Superior temporal gyrus (tissue), 1 donor: ENCODE measurements around the gene MAP1B.
"Not testable (repeated sequence)": the region's sequence is repeated elsewhere in the genome, so short reads cannot be mapped to it uniquely, and the experiment has no call there.

Experiments
- DNase-seq: peaks from one replicate; pipeline ENCODE4 v3.0.0-alpha.2; 2016; ENCODE audit errors: extremely low spot score

MAP1B gene

GRCh38 chr5:72160959-72161358 lies 53.7 kb downstream of the MAP1B start:
- no peak for DNase-seq

GRCh38 chr5:72161951-72162350 lies 54.7 kb downstream of the MAP1B start:
- DNase-seq, result no peak

- DNase-seq, result no peak
These were observed 56.2 kb downstream of the MAP1B start for GRCh38 chr5:72163349-72163983.

GRCh38 chr5:72166070-72166979 lies 59.0 kb downstream of the MAP1B start:
- peak; percentile 84 for DNase-seq

- no peak for DNase-seq
These were observed 60.0 kb downstream of the MAP1B start for GRCh38 chr5:72167257-72167656.

GRCh38 chr5:72167804-72168203 lies 60.5 kb downstream of the MAP1B start:
- DNase-seq, result no peak

GRCh38 chr5:72170101-72170500 lies 62.8 kb downstream of the MAP1B start:
- no peak for DNase-seq

- DNase-seq, result not testable (repeated sequence)
These were observed 63.9 kb downstream of the MAP1B start for GRCh38 chr5:72171181-72171580.

- DNase-seq, result no peak
These were observed 64.4 kb downstream of the MAP1B start for GRCh38 chr5:72171667-72172066.

GRCh38 chr5:72172786-72173185 lies 65.5 kb downstream of the MAP1B start:
- no peak for DNase-seq

GRCh38 chr5:72177538-72177937 lies 70.3 kb downstream of the MAP1B start:
- DNase-seq, result no peak

GRCh38 chr5:72179028-72179815 lies 71.9 kb downstream of the MAP1B start:
- peak; percentile 64 for DNase-seq

GRCh38 chr5:72179816-72180440 lies 72.7 kb downstream of the MAP1B start:
- DNase-seq, result peak; percentile 78

- DNase-seq, result no peak
These were observed 73.7 kb downstream of the MAP1B start for GRCh38 chr5:72180925-72181324.

- DNase-seq, result no peak
These were observed 75.4 kb downstream of the MAP1B start for GRCh38 chr5:72182686-72183085.

- DNase-seq, result no peak
These were observed 75.8 kb downstream of the MAP1B start for GRCh38 chr5:72183101-72183520.

- DNase-seq, result no peak
These were observed 77.1 kb downstream of the MAP1B start for GRCh38 chr5:72184408-72184807.

GRCh38 chr5:72185496-72186329 lies 78.4 kb downstream of the MAP1B start:
- no peak for DNase-seq

GRCh38 chr5:72187388-72188075 lies 80.3 kb downstream of the MAP1B start:
- no peak for DNase-seq

- no peak for DNase-seq
These were observed 80.9 kb downstream of the MAP1B start for GRCh38 chr5:72188166-72188565.
